Choroid plexus epithelial cell (primary cell): ENCODE results near the gene NOP53.
"Not testable (repeated sequence)": the region's sequence is repeated elsewhere in the genome, so short reads cannot be mapped to it uniquely, and the experiment has no call there.

Experiments
- DNase-seq: peaks from one replicate; pipeline ENCODE4 v3.0.0-alpha.2; 2010; ENCODE audit warnings: low read depth
- H3K4me3 ChIP-seq: 2 replicates; pipeline ENCODE4 v1.5.1; 2011; ENCODE audit warnings: low read depth, mild to moderate bottlenecking, control low read depth, low read length, moderate library complexity
- CTCF ChIP-seq: conservative IDR thresholded peaks from 2 replicates; pipeline ENCODE4 v1.5.1; 2011; ENCODE audit warnings: low read depth, mild to moderate bottlenecking, control low read depth, inconsistent platforms, low read length, moderate library complexity

NOP53 gene

DNA sequence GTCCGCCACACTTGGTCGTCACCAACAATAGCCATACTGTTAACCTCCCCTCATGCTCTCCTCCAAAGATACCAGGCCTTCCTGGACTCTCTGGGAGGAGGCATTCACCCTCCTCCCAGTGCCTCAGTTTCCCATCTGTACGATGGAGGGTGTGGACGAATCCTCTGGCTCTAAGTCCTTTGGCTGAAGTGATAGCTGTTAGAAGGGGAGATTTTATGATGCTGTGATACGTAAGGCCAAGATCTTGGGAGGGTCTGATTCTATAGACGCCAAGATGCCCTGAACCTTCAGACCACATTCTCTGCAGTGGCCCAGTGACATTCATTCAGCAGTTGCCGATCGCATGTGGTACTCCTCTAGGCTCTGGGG is 14.8 kb upstream of the NOP53 start:
- TF ChIP-seq CTCF, result no peak
- DNase-seq, result no peak
- no peak overlapping the region for H3K4me3 ChIP-seq

- DNase-seq, result no peak
- H3K4me3 ChIP-seq, result no peak overlapping the region
Measured at GRCh38 chr19:47730910-47731309, 14.4 kb upstream of the NOP53 start.

DNA sequence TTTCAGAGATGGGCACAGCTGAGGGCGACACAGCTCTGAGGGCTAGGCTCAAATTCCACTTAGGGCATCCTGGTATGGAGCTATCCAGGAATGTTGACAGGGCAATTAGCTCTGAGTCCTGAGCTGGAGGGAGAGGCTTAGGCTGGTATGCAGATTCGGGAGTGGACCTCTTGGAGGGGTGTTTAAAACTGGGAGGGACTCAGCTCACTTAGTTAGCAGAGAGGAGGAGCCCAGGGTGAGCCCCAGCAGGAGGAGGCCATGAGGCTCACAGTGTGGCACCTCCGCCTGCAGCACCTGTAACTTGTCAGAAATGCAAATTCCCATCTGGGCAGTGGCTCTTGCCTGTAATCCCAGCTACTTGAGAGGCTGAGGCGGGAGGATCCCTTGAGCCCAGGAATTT is 10.2 kb upstream of the NOP53 start:
- no peak for DNase-seq
- no peak for TF ChIP-seq CTCF

More at GRCh38 chr19:47730910-47731309, 14.4 kb upstream of the NOP53 start:
- TF ChIP-seq CTCF, result no peak

GRCh38 chr19:47740866-47741519 is 4.4 kb upstream of the NOP53 start:
- DNase-seq, result no peak
- TF ChIP-seq CTCF, result no peak
- no peak overlapping the region for H3K4me3 ChIP-seq

More for the DNA sequence above, 10.2 kb upstream of the NOP53 start:
- H3K4me3 ChIP-seq, result no peak overlapping the region

DNA sequence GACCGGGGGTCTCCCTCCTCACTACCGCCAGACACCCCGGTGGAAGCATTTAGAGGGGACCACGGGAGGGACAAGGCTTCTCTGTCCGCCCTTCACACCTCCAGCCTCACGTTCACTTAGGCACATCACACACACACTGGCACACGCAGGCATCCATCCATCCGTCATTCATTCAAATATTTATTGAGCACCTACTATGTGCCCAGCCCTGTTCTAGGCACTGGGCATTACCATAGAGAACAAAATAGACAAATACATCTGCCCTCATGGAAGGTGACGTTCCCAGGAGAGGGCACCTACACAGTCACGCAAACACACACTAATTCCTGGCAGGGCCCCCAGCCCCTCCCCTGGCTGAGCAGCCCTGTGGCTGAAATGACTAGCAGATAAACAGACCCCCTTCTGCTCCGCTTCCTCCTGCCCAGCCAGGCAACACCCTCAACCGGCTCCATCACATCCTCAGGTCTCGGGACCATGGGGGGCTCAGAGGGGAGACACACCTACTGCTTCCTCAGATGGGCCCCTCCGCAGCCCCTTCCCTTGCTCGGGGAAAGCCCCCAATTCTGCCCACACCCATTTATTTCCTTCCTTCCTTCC is 3.7 kb upstream of the NOP53 start:
- no peak overlapping the region for H3K4me3 ChIP-seq

DNA sequence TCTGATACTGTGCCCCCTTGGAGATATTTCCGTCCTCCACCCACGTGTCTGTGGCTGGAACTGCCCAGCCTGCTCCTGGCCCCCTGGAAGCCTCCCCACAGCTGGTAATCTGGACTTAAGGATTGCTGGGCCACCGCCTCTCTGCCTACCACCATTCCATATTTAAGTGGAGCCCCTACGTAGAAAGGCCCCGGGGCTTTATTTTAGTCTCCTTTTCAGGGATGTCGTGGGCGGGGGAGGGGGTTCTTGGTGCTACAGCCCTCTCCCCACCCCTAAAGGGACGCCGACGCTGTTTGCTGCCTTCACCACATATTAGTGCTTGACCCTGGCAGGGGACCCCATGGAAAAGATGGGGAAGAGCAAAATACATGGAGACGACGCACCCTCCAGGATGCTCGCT is 2.7 kb upstream of the NOP53 start:
- peak overlapping the region; percentile 32 for H3K4me3 ChIP-seq
- no peak for TF ChIP-seq CTCF
- DNase-seq, result peak; percentile 53

More for the DNA sequence above, 3.7 kb upstream of the NOP53 start:
- TF ChIP-seq CTCF, result no peak
- no peak for DNase-seq

DNA sequence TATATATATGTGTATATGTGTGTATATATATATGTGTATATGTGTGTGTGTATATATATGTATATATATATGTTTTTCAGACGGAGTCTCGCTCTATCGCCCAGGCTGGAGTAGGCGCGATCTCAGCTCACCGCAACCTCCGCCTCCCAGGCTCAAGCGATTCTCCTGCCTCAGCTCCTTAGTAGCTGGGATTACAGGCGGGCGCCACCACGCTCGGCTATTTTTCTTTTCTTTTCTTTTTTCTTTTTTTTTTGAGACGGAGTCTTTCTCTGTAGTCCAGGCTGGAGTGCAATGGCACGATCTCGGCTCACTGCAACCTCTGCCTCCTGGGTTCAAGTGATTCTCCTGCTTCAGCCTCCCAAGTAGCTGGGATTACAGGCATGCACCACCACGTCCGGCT is 783 bp downstream of the NOP53 start:
- H3K4me3 ChIP-seq, result peak overlapping the region; percentile 84
- not testable (repeated sequence) for DNase-seq
